Heart left ventricle (tissue), 13 donors: Measurements from ENCODE around the gene DYNC1I2.

ENCODE experiments used
- CTCF ChIP-seq, 12 donors: fragments of 200-600 bp; sonication (generic) in 4 of 12; IDR thresholded peaks; one replicate each; pipeline versions ENCODE4 v1.5.0 to v1.8.0; 2018 to 2022; ENCODE audit warnings: antibody characterized with exemption in 12 of 12, mild to moderate bottlenecking in 5 of 12
- POLR2A ChIP-seq, 2 donors: fragments of 450-650 bp; IDR thresholded peaks; one replicate each; pipeline ENCODE4 v1.6.1; 2017; ENCODE audit warnings: antibody characterized with exemption in 2 of 2, mild to moderate bottlenecking in 2 of 2, moderate library complexity in 2 of 2
- donor health status: ischemic (EF 13 %, LVEDD 7.1; RV severe dilation, severe dysfunction).
- donor health status: DM: no; HTN: yes; CAD: no.
- donor health status: DM: no; HTN: no; CAD: no.
- donor health status: ischemic (EF 25% LVEDD 6.9; RV normal size, moderate dysfunction).
- donor health status: ischemic (EF 25% LVEDD 5.7; RV mildly dilated, moderate dysfunction).
- donor health status: ischemic (EF 35%, LVEDD 5.7; RV mildly dilated, moderate dysfunction).
- donor health status: nonischemic (EF 11% LVEDD 7.7; RV severe dilation, severe dysfunction).
- donor health status: DM: yes; HTN: yes; CAD: no.
- donor health status: PGD.
- donor health status: ischemic (EF 29% LVEDD 5.4; RV normal size, mild dysfunction).
- donor health status: nonischemic (EF 23%, LVEDD 6.1; RV moderate dilation, normal function).

- TF ChIP-seq CTCF (IDR thresholded peaks at IDR 0.05) (no peak), POLR2A (IDR thresholded peaks at IDR 0.05) (no peak)
These were observed 20.5 kb downstream of the DYNC1I2 start for GRCh38 chr2:171707752-171708151.
